ENCODE measurements around the gene TGFBR2. TPM values are rescaled to one million over a fixed set of nuclear protein-coding genes. Genes with fewer than 3 reads are reported as not detected.

The TGFBR2 gene
- total and polyA plus RNA-seq, 2 of the 13 experiments (the other 11 are each of a cell fraction or from before 2014, with no cell fraction given): 82.2 to 187 TPM

GRCh38 chr3:30729936-30730335 lies 123.5 kb downstream of the TGFBR2 start:
- in situ Hi-C loops (cut with HindIII; ENCODE audit: extremely low pct_ligation_motif_present, low pct_unique_long_range_greater_than_20kb): no loop called here
- CTCF ChIA-PET (ENCODE audit: low intra/inter-chr PET ratio, low total read pairs): no interaction called here

GRCh38 chr3:30730967-30731366 lies 124.6 kb downstream of the TGFBR2 start:
- H3K27ac ChIP-seq (ENCODE audit: extremely low read length, insufficient read depth, low read length): no peak overlapping the region
- intact Hi-C loops (cut with micrococcal nuclease; ENCODE audit: unreplicated experiment): no loop called here
- no peaks in the 10 kb centered on the region for H3K4me1 ChIP-seq (ENCODE audit: insufficient read depth, low read length)
- H2AFZ ChIP-seq (ENCODE audit: low read length): no peak overlapping the region
- ChIA-PET CTCF (ENCODE audit: low intra/inter-chr PET ratio, low total read pairs) (no interaction called here), POLR2A (no interaction called here)
- no peaks in the 10 kb centered on the region for H3K36me3 ChIP-seq (replicated peaks in 1 of 2; ENCODE audit: control insufficient read depth in 1 of 2, insufficient read depth in 2 of 2, low read length in 2 of 2)
- DNase-seq (ENCODE audit: low spot score) (no peak), FAIRE-seq (no peak), ATAC-seq (no peak)
- no peaks in the 10 kb centered on the region for H4K20me1 ChIP-seq (ENCODE audit: insufficient read depth, low read length)
- no peak overlapping the region for H3K4me2 ChIP-seq (ENCODE audit: low read depth, low read length)
- H3K9ac ChIP-seq (ENCODE audit: insufficient read depth, low read depth, low read length): no peak overlapping the region
- no peaks in the 10 kb centered on the region for H3K79me2 ChIP-seq (ENCODE audit: insufficient read depth, low read length)
- H3K4me3 ChIP-seq (replicated peaks in 1 of 3; ENCODE audit: insufficient read depth in 1 of 3, low read depth in 2 of 3, low read length in 3 of 3): no peak overlapping the region
- in situ Hi-C loops (cut with HindIII; ENCODE audit: extremely low pct_ligation_motif_present, low pct_unique_long_range_greater_than_20kb): no loop called here
- no TSS peak for BruUV-seq (replicated peaks)
- no peaks in the 10 kb centered on the region for H3K9me3 ChIP-seq (ENCODE audit: low read length)
- 38% methylated on average over 3 of the region's 3 CpGs for whole genome bisulfite sequencing (ENCODE audit: low lambda C conversion rate)
- peaks cover 0 to 8% of the 10 kb centered on the region in 2 experiments; a peak in 2 of 5 replicates for H3K27me3 ChIP-seq (ENCODE audit: control insufficient read depth in 1 of 2, insufficient read depth in 2 of 2, low read length in 2 of 2)
- TF ChIP-seq MAX (IDR thresholded peaks at IDR 0.05): no peak
- TF ChIP-seq ADNP (CRISPR knock-in tag; IDR thresholded peaks at IDR 0.05): no peak
- TF ChIP-seq NRL (CRISPR knock-in tag; IDR thresholded peaks at IDR 0.05; ENCODE audit: borderline replicate concordance): no peak
- no peak for TF ChIP-seq THAP11 (CRISPR knock-in tag; IDR thresholded peaks at IDR 0.05)
- TF ChIP-seq SNAPC4 (CRISPR knock-in tag; IDR thresholded peaks at IDR 0.05): no peak
- TF ChIP-seq DMAP1 (CRISPR knock-in tag; IDR thresholded peaks at IDR 0.05): no peak
- TF ChIP-seq ZNF232 (CRISPR knock-in tag; IDR thresholded peaks at IDR 0.05; ENCODE audit: borderline replicate concordance): no peak
- TF ChIP-seq KDM3A (CRISPR knock-in tag; IDR thresholded peaks at IDR 0.05; ENCODE audit: low read depth): no peak
- TF ChIP-seq ZNF446 (CRISPR knock-in tag; IDR thresholded peaks at IDR 0.05): no peak
- TF ChIP-seq ZNF263 (CRISPR knock-in tag; IDR thresholded peaks at IDR 0.05): no peak
- no peak for TF ChIP-seq ZNF841 (CRISPR knock-in tag; IDR thresholded peaks at IDR 0.05; ENCODE audit: borderline replicate concordance)
- TF ChIP-seq HHEX (CRISPR knock-in tag; IDR thresholded peaks at IDR 0.05): no peak

More at GRCh38 chr3:30729936-30730335, 123.5 kb downstream of the TGFBR2 start:
- no peaks in the 10 kb centered on the region for H4K20me1 ChIP-seq (ENCODE audit: insufficient read depth, low read length)
- H3K27me3 ChIP-seq (ENCODE audit: control insufficient read depth in 1 of 2, insufficient read depth in 2 of 2, low read length in 2 of 2): peaks cover 0 to 5% of the 10 kb centered on the region in 2 experiments; a peak in 2 of 5 replicates
- no peak overlapping the region for H3K27ac ChIP-seq (ENCODE audit: extremely low read length, insufficient read depth, low read length)
- no TSS peak for BruUV-seq (replicated peaks)
- H3K9ac ChIP-seq (ENCODE audit: insufficient read depth, low read depth, low read length): no peak overlapping the region
- no peak overlapping the region for H3K4me3 ChIP-seq (replicated peaks in 1 of 3; ENCODE audit: insufficient read depth in 1 of 3, low read depth in 2 of 3, low read length in 3 of 3)
- FAIRE-seq (no peak), ATAC-seq (no peak), DNase-seq (ENCODE audit: low spot score) (no peak)
- intact Hi-C loops (cut with micrococcal nuclease; ENCODE audit: unreplicated experiment): no loop called here
- no peaks in the 10 kb centered on the region for H3K36me3 ChIP-seq (replicated peaks in 1 of 2; ENCODE audit: control insufficient read depth in 1 of 2, insufficient read depth in 2 of 2, low read length in 2 of 2)
- TF ChIP-seq ATF2 (CRISPR knock-in tag; IDR thresholded peaks at IDR 0.05): no peak
- no peaks in the 10 kb centered on the region for H3K9me3 ChIP-seq (ENCODE audit: low read length)
- H3K79me2 ChIP-seq (ENCODE audit: insufficient read depth, low read length): no peaks in the 10 kb centered on the region
- H3K4me1 ChIP-seq (ENCODE audit: insufficient read depth, low read length): no peaks in the 10 kb centered on the region
- no peak overlapping the region for H3K4me2 ChIP-seq (ENCODE audit: low read depth, low read length)
- H2AFZ ChIP-seq (ENCODE audit: low read length): no peak overlapping the region
- POLR2A ChIA-PET: interaction anchor here (1.4 kb wide), 1 partner anchor 9 kb away, joined by 4 read pairs; no protein-coding TSS in a partner anchor

Data from HepG2 (cell line).